Choroid plexus epithelial cell (primary cell): ENCODE measurements around the gene SCN5A.

Source experiments
- DNase-seq: peaks from one replicate; pipeline ENCODE4 v3.0.0-alpha.2; 2010; ENCODE audit warnings: low read depth
- H3K4me3 ChIP-seq: 2 replicates; pipeline ENCODE4 v1.5.1; 2011; ENCODE audit warnings: low read depth, mild to moderate bottlenecking, control low read depth, low read length, moderate library complexity
- CTCF ChIP-seq: conservative IDR thresholded peaks from 2 replicates; pipeline ENCODE4 v1.5.1; 2011; ENCODE audit warnings: low read depth, mild to moderate bottlenecking, control low read depth, inconsistent platforms, low read length, moderate library complexity

SCN5A gene

GRCh38 chr3:38579551-38580449, 69.7 kb downstream of the SCN5A start:
- no peak for TF ChIP-seq CTCF
- H3K4me3 ChIP-seq = no peak overlapping the region
- peak; percentile 69 for DNase-seq

- peak; percentile 40 for TF ChIP-seq CTCF
- H3K4me3 ChIP-seq = no peak overlapping the region
- DNase-seq = peak; percentile 70
Observed at GRCh38 chr3:38579141-38579540, 70.3 kb downstream of the SCN5A start.

DNA sequence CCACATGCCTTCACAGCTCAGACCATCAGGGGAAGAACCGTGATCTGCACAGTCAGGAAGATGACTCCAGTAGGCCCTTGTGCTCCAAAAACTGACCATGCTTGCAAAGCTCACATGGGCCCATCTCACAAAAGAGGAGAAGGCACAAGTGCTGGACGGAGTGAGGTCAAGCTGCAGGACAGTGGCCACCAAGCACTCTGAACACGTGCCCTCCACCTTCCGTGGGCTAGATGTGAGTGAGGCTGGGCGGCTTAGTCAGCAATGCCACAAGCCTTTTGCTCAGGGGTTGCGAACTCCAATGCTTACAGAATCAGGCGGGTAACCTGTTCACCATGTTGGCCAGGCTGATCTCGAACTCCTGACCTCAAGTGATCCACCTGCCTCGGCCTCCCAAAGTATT, 70.9 kb downstream of the SCN5A start:
- TF ChIP-seq CTCF = no peak
- DNase-seq = no peak
- H3K4me3 ChIP-seq = no peak overlapping the region

DNA sequence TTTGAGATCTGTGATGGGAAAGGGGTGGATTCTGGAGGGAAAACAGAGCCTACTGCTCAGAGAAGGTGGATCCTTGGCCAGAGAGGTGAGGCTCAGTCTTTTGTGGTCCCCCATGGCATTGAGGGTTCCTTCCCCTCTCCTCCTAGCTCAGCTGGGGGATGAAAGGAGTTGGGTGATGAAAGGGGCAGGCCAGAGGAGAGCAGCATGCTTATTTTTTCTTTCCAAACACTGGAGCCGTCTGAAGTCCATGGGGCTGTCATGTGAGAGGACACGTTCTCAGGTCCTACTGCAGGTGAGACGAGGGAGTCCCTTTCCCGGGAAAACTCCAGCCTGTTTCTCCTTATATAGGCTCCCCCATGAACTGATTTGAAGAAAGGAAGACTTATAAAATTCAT, 71.4 kb downstream of the SCN5A start:
- no peak overlapping the region for H3K4me3 ChIP-seq
- DNase-seq = no peak
- TF ChIP-seq CTCF = no peak

- no peak for DNase-seq
- H3K4me3 ChIP-seq = no peak overlapping the region
Observed at GRCh38 chr3:38577371-38578080, 72.0 kb downstream of the SCN5A start.

More at GRCh38 chr3:38577371-38578080, 72.0 kb downstream of the SCN5A start:
- no peak for TF ChIP-seq CTCF
